GM19043 (cell line): Measurements from ENCODE around the gene CMYA5.
"Not testable (repeated sequence)": the region's sequence is repeated elsewhere in the genome, so short reads cannot be mapped to it uniquely, and the experiment has no call there.

Experiments used
- ATAC-seq: cut with Tn5 transposase; IDR thresholded peaks from one replicate; pipeline ENCODE4 v1.9.1; 2021; ENCODE audit warnings: low read depth; ENCODE audit not compliant: unreplicated experiment

Gene CMYA5

GRCh38 chr5:79746642-79747569 is 57.3 kb downstream of the CMYA5 start:
- no peak for ATAC-seq

- ATAC-seq, result no peak
These were observed 61.2 kb downstream of the CMYA5 start for GRCh38 chr5:79750611-79751510.

GRCh38 chr5:79753092-79753491 is 63.5 kb downstream of the CMYA5 start:
- no peak for ATAC-seq

- no peak for ATAC-seq
These were observed 64.4 kb downstream of the CMYA5 start for GRCh38 chr5:79753877-79754645.

GRCh38 chr5:79754865-79755555 is 65.4 kb downstream of the CMYA5 start:
- ATAC-seq, result no peak

GRCh38 chr5:79756076-79756475 is 66.4 kb downstream of the CMYA5 start:
- no peak for ATAC-seq

- ATAC-seq, result no peak
These were observed 69.8 kb downstream of the CMYA5 start for GRCh38 chr5:79759436-79759835.

- no peak for ATAC-seq
These were observed 70.2 kb downstream of the CMYA5 start for GRCh38 chr5:79759848-79760247.

- ATAC-seq, result no peak
These were observed 73.3 kb downstream of the CMYA5 start for GRCh38 chr5:79762929-79763328.

- not testable (repeated sequence) for ATAC-seq
These were observed 74.5 kb downstream of the CMYA5 start for GRCh38 chr5:79764147-79764546.

- no peak for ATAC-seq
These were observed 81.8 kb downstream of the CMYA5 start for GRCh38 chr5:79771387-79771786.

- no peak for ATAC-seq
These were observed 83.0 kb downstream of the CMYA5 start for GRCh38 chr5:79772651-79773050.

- ATAC-seq, result no peak
These were observed 84.0 kb downstream of the CMYA5 start for GRCh38 chr5:79773612-79774011.

- no peak for ATAC-seq
These were observed 84.7 kb downstream of the CMYA5 start for GRCh38 chr5:79774171-79774854.

GRCh38 chr5:79774855-79775237 is 85.2 kb downstream of the CMYA5 start:
- ATAC-seq, result no peak

- not testable (repeated sequence) for ATAC-seq
These were observed 95.1 kb downstream of the CMYA5 start for GRCh38 chr5:79784741-79785140.

GRCh38 chr5:79785983-79786382 is 96.3 kb downstream of the CMYA5 start:
- ATAC-seq, result no peak

- no peak for ATAC-seq
These were observed 97.8 kb downstream of the CMYA5 start for GRCh38 chr5:79787448-79787847.

GRCh38 chr5:79791843-79792242 is 102.2 kb downstream of the CMYA5 start:
- ATAC-seq, result no peak
